ENCODE results near the gene LMO3. TPM values are rescaled to one million over a fixed set of nuclear protein-coding genes. Genes with fewer than 3 reads are reported as not detected.

LMO3 gene
- total RNA-seq, 4 donors from 2014 or later = 12.4 to 26.6 (median 21.6) TPM

DNA sequence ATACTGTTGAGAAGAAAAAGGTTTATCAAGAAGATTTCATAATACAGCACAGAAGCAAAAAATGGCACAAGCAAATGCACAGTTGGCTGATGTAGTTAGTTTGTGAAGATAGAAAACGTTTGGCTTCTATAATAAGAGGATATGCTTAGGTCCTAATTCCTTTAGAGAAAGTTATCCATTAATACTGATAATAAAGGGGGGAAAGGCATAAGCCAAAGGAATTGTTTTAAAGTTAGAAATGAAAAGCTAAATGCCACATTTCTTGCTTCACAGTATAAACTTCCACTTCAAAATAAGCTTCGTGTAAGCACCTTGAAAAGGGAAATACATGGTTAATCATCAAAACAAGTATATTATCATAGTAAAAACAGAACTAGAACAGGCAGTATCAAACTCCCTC, 12.4 kb downstream of the LMO3 start:
- Histone ChIP-seq H3K27me3 (no peaks in the 10 kb centered on the region), H3K4me1 (no peaks in the 10 kb centered on the region), H3K36me3 (no peaks in the 10 kb centered on the region), H3K27ac (no peak overlapping the region), H3K9me3 (no peaks in the 10 kb centered on the region), H3K4me3 (no peak overlapping the region)
- no peak for DNase-seq (ENCODE audit: low spot score in 2 of 2)
- 51 to 52% methylated on average over 2 of the region's 2 CpGs for WGBS, 2 donors
- no peak for TF ChIP-seq EP300 (IDR thresholded peaks at IDR 0.05)
- no peak for TF ChIP-seq CTCF (IDR thresholded peaks at IDR 0.05)
- no peak for TF ChIP-seq POLR2A (IDR thresholded peaks at IDR 0.05)

GRCh38 chr12:16590645-16591044, 15.3 kb downstream of the LMO3 start:
- Histone ChIP-seq H3K27ac (no peak overlapping the region), H3K9me3 (no peaks in the 10 kb centered on the region), H3K4me3 (no peak overlapping the region), H3K36me3 (no peaks in the 10 kb centered on the region), H3K4me1 (peaks cover 0 to 9% (median 2%) of the 10 kb centered on the region in 4 donors), H3K27me3 (no peaks in the 10 kb centered on the region)
- DNase-seq (ENCODE audit: low spot score in 2 of 2) = no peak
- 93 to 96% methylated on average over 3 of the region's 3 CpGs for WGBS, 2 donors
- TF ChIP-seq CTCF (IDR thresholded peaks at IDR 0.05) (no peak), EP300 (IDR thresholded peaks at IDR 0.05) (no peak), POLR2A (IDR thresholded peaks at IDR 0.05) (no peak)

DNA sequence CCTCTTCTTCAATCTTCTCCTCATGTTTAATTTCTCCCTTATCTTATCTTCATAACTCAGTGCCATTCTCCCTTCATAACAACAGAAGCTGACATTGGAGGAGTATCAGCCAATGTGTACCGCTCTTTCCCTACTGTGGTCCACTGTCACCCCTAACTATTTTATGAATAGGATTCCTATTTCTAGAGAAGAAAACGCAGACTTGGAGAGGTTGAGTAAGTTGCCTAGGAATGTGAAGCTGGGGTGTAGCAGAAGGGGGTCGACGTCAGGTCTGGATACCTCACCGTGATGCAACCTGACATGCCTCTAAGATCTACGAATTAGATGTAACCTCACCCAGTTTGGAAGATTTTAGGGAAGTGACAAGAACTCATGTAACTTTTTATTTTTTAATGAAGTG, 17.1 kb downstream of the LMO3 start:
- Histone ChIP-seq H3K27me3 (no peaks in the 10 kb centered on the region), H3K9me3 (no peaks in the 10 kb centered on the region), H3K4me3 (no peak overlapping the region), H3K4me1 (peaks cover 0 to 9% (median 2%) of the 10 kb centered on the region in 4 donors), H3K36me3 (no peaks in the 10 kb centered on the region), H3K27ac (no peak overlapping the region)
- DNase-seq (ENCODE audit: low spot score in 2 of 2) = no peak
- WGBS, 2 donors = 78 to 84% methylated on average over 6 of the region's 6 CpGs
- TF ChIP-seq CTCF (IDR thresholded peaks at IDR 0.05) (no peak), EP300 (IDR thresholded peaks at IDR 0.05) (no peak), POLR2A (IDR thresholded peaks at IDR 0.05) (no peak)

- Histone ChIP-seq H3K4me3 (no peak overlapping the region), H3K36me3 (no peaks in the 10 kb centered on the region), H3K27ac (peak overlapping the region in 1 of 4 donors; percentile 45), H3K9me3 (no peaks in the 10 kb centered on the region), H3K4me1 (peaks cover 0 to 9% (median 2%) of the 10 kb centered on the region in 4 donors), H3K27me3 (no peaks in the 10 kb centered on the region)
- no peak for DNase-seq (ENCODE audit: low spot score in 2 of 2)
- WGBS, 2 donors = 61 to 91% methylated on average over 1 of the region's 1 CpG
- TF ChIP-seq POLR2A (IDR thresholded peaks at IDR 0.05) (no peak), EP300 (IDR thresholded peaks at IDR 0.05) (no peak), CTCF (IDR thresholded peaks at IDR 0.05) (no peak)
Measured at GRCh38 chr12:16587514-16587913, 18.4 kb downstream of the LMO3 start.

DNA sequence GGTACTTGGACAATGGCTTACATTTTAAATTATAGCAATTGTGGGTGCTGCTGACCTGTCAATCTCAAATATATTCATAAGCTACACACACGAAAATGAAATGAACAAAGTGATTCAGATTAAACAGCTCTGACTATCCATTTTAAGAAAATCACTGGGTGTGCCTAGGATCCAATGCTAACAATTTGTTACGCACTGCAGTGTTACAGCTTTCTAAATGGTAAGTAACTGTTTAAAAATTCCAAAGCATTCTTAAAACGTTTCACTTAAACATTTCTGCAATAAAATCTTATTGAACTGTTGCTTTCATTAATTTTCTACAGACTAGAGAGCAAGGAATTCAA, 18.9 kb downstream of the LMO3 start:
- Histone ChIP-seq H3K36me3 (no peaks in the 10 kb centered on the region), H3K9me3 (peaks cover 0 to 2% (median under 1%) of the 10 kb centered on the region in 4 donors), H3K4me1 (peaks cover 0 to 9% (median 2%) of the 10 kb centered on the region in 4 donors), H3K4me3 (no peak overlapping the region), H3K27ac (peak overlapping the region in 2 of 4 donors; percentile 45 to 51), H3K27me3 (no peaks in the 10 kb centered on the region)
- TF ChIP-seq CTCF (IDR thresholded peaks at IDR 0.05) (no peak), POLR2A (IDR thresholded peaks at IDR 0.05) (no peak), EP300 (IDR thresholded peaks at IDR 0.05) (peak in 1 of 2 donors; percentile 3)
- DNase-seq (ENCODE audit: low spot score in 2 of 2) = no peak
- 55 to 56% methylated on average over 3 of the region's 3 CpGs for WGBS, 2 donors

All from tibial nerve (tissue), 4 donors.